ENCODE results near the gene CCR8. TPM values are rescaled to one million over a fixed set of nuclear protein-coding genes. Genes with fewer than 3 reads are reported as not detected.

The CCR8 gene
- total RNA-seq, 1 donor from 2014 or later = not detected

DNA sequence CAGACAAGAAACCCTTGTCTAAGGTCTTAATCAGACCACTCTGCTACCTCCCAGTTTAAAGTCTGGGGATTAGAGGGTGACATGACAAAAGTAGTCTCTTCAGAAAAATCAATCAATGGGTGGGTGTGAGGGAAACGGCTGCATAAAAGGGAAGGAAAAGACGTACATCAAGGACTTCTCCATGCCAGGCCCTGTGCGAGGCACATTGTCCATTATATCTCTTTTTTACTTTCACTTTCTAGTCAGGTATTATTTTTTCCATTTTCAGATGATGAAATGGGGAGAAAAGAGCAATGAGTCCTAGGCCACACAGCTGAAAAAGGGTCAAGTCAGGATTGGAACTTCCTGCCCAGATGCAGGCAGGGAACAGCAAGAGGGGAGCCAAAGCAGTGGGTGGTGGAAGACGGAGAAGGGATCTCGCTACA lies 45.0 kb upstream of the CCR8 start:
- peak overlapping the region; percentile 73 for H3K27ac Mint-ChIP-seq (ENCODE audit: unreplicated experiment)
- no peaks in the 10 kb centered on the region for H3K36me3 Mint-ChIP-seq (ENCODE audit: low read depth)
- H3K9me3 Mint-ChIP-seq (ENCODE audit: low read depth) = no peaks in the 10 kb centered on the region
- peak overlapping the region; percentile 19 for H3K4me3 Mint-ChIP-seq (ENCODE audit: unreplicated experiment)
- H3K4me1 Mint-ChIP-seq (ENCODE audit: low read depth) = peaks cover 11% of the 10 kb centered on the region
- no peaks in the 10 kb centered on the region for H3K27me3 Mint-ChIP-seq (ENCODE audit: low read depth)
- TF ChIP-seq, protein P1, sequence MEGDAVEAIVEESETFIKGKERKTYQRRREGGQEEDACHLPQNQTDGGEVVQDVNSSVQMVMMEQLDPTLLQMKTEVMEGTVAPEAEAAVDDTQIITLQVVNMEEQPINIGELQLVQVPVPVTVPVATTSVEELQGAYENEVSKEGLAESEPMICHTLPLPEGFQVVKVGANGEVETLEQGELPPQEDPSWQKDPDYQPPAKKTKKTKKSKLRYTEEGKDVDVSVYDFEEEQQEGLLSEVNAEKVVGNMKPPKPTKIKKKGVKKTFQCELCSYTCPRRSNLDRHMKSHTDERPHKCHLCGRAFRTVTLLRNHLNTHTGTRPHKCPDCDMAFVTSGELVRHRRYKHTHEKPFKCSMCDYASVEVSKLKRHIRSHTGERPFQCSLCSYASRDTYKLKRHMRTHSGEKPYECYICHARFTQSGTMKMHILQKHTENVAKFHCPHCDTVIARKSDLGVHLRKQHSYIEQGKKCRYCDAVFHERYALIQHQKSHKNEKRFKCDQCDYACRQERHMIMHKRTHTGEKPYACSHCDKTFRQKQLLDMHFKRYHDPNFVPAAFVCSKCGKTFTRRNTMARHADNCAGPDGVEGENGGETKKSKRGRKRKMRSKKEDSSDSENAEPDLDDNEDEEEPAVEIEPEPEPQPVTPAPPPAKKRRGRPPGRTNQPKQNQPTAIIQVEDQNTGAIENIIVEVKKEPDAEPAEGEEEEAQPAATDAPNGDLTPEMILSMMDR (IDR thresholded peaks at IDR 0.05) = no peak
- no peak for DNase-seq (ENCODE audit: low spot score)

DNA sequence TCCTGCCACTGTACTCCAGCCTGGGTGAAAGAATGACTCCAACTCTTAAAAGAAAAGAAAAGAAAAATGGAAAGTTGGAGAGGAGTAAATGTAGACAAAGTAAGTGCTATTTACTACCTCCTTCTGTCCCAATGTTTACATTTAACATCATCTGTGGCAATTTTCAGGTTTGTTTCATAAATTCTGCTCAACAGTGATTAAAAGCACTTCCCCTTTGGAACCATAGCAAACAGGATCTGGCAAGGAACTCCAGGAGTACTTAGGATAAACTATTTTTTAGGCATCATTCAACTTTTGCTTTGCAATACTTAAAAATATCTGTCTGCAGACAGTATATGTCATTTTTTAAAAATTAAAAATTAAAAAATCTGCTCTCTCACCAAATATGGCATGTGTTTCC lies 44.2 kb upstream of the CCR8 start:
- no peak for DNase-seq (ENCODE audit: low spot score)
- H3K36me3 Mint-ChIP-seq (ENCODE audit: low read depth) = no peaks in the 10 kb centered on the region
- peaks cover 6% of the 10 kb centered on the region for H3K4me1 Mint-ChIP-seq (ENCODE audit: low read depth)
- H3K4me3 Mint-ChIP-seq (ENCODE audit: unreplicated experiment) = no peak overlapping the region
- H3K27me3 Mint-ChIP-seq (ENCODE audit: low read depth) = no peaks in the 10 kb centered on the region
- H3K9me3 Mint-ChIP-seq (ENCODE audit: low read depth) = no peaks in the 10 kb centered on the region
- H3K27ac Mint-ChIP-seq (ENCODE audit: unreplicated experiment) = no peak overlapping the region
- TF ChIP-seq, protein P1 (IDR thresholded peaks at IDR 0.05) = no peak

DNA sequence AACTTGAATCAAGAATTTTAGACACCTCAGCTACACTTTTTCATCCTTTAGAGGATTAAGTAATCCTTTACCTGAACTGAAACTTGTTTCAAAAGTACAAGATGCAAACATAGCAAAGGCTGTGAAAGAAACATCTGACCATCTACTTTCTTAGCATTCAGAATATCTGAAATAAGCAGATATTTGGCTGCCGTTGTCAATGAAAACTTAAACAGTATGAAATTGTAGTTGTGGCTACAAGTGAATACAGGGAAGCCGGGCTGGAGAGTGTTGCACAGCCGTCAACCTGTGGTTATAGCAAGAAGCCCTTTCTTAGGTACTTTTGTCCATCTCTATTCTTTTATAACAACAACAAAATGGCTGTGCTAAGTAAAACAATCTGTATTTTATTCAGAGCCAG lies 42.7 kb upstream of the CCR8 start:
- Mint-ChIP-seq H3K9me3 (ENCODE audit: low read depth) (no peaks in the 10 kb centered on the region), H3K36me3 (ENCODE audit: low read depth) (no peaks in the 10 kb centered on the region), H3K4me3 (ENCODE audit: unreplicated experiment) (no peak overlapping the region), H3K4me1 (ENCODE audit: low read depth) (peaks cover 6% of the 10 kb centered on the region), H3K27ac (ENCODE audit: unreplicated experiment) (no peak overlapping the region), H3K27me3 (ENCODE audit: low read depth) (no peaks in the 10 kb centered on the region)
- TF ChIP-seq, protein P1 (IDR thresholded peaks at IDR 0.05) = no peak
- no peak for DNase-seq (ENCODE audit: low spot score)

DNA sequence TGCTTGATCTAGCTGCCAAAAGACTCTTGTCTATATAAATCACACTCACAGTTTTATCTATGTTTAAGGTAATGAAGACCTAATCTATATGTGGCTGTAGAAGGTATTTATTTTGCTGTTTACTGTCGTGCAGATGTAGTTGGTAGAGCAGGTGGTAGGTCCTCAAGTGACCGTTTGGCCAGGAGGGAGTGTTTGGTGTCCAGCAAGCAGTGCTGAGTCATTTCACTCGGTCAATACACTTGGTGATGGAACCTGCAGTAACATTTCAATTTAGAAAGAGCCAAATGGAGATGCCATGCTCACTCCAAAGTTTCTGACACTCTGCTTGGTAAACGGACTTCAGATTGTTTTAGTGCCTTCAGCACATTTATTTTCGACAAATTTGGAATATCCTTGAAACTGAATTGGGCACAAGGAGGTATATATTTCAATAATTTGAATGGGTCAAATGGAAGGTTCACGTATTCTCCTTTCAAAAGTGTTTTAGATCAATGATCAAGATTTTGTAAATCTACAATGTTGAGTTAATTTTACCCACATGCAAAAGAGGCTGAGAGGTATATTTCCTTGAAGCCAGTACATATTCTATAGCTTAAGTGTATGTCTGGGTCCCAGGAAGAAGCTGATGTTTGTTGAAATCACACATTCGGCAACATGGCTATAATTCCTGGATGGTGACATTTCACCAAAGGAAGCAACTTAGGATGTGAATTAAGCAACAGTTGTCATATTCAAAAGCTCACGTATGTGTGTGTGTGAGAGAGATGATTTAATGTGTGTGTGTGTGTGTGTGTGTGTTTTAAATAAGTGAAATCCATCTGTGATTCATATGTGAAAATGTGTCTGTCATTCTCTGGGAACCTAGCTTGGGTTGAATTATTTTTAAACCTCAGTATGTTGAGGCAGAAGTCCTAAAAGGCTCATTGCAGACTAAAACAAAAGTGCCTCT lies 42.0 kb upstream of the CCR8 start:
- Mint-ChIP-seq H3K4me3 (ENCODE audit: unreplicated experiment) (no peak overlapping the region), H3K27me3 (ENCODE audit: low read depth) (no peaks in the 10 kb centered on the region), H3K4me1 (ENCODE audit: low read depth) (peaks cover 6% of the 10 kb centered on the region), H3K27ac (ENCODE audit: unreplicated experiment) (no peak overlapping the region), H3K9me3 (ENCODE audit: low read depth) (no peaks in the 10 kb centered on the region), H3K36me3 (ENCODE audit: low read depth) (no peaks in the 10 kb centered on the region)
- DNase-seq (ENCODE audit: low spot score) = no peak
- TF ChIP-seq, protein P1 (IDR thresholded peaks at IDR 0.05) = no peak

DNA sequence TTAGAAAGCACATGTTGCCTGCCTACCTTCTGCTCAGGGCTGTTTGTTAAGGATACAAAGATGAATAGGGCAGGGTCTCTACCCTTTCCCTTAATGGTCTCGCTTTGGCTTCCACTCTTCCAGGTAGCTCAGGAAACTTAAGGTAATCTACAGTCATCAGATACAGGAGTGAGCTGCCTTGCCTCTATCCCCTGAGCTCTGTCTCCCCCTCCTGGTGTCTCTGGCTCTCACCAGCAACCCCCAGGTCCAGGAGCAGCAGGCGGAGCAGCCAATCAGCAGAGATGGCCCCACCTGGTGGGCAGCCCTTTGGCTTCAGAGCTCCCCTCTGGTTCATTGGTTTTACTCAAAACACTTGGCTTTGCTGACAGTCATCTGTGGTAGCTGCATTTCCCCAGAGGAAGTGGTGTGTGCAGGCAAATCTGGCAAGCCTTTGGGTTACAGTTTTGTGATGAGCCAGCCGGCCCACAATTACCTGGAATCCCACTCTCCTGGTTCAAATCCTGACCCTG lies 41.2 kb upstream of the CCR8 start:
- Mint-ChIP-seq H3K27ac (ENCODE audit: unreplicated experiment) (no peak overlapping the region), H3K27me3 (ENCODE audit: low read depth) (no peaks in the 10 kb centered on the region), H3K4me3 (ENCODE audit: unreplicated experiment) (no peak overlapping the region), H3K36me3 (ENCODE audit: low read depth) (no peaks in the 10 kb centered on the region), H3K4me1 (ENCODE audit: low read depth) (peaks cover 6% of the 10 kb centered on the region), H3K9me3 (ENCODE audit: low read depth) (no peaks in the 10 kb centered on the region)
- TF ChIP-seq, protein P1 (IDR thresholded peaks at IDR 0.05) = peak; percentile 96
- no peak for DNase-seq (ENCODE audit: low spot score)
